ENCODE data around the gene ERC2. TPM values are rescaled to one million over a fixed set of nuclear protein-coding genes. Genes with fewer than 3 reads are reported as not detected.

Gene ERC2
- total RNA-seq, 1 donor = 0.36 TPM

- peak; percentile 67 for DNase-seq (ENCODE audit: insufficient read length, low spot score, missing footprints)
- Histone ChIP-seq H3K4me2 (ENCODE audit: insufficient read depth, low read length) (peak overlapping the region; percentile 97), H3K27me3 (ENCODE audit: insufficient read depth, low read length) (no peaks in the 10 kb centered on the region), H3K9me3 (ENCODE audit: low read depth, low read length) (no peaks in the 10 kb centered on the region), H3K27ac (ENCODE audit: low read depth, low read length) (peak overlapping the region; percentile 92), H4K20me1 (ENCODE audit: insufficient read depth, low read length) (no peaks in the 10 kb centered on the region), H3K4me1 (ENCODE audit: insufficient read depth, low read length) (peaks cover 38% of the 10 kb centered on the region), H3K79me2 (ENCODE audit: insufficient read depth, low read length) (peaks cover 99% of the 10 kb centered on the region), H2AFZ (ENCODE audit: low read length) (no peak overlapping the region), H3K4me3 (ENCODE audit: insufficient read depth, low read length) (peak overlapping the region; percentile 72), H3K36me3 (ENCODE audit: insufficient read depth, low read length) (peaks cover 45% of the 10 kb centered on the region)
- TF ChIP-seq CTCF (IDR thresholded peaks at IDR 0.05; ENCODE audit: extremely low read depth, low read depth, low read length) = no peak
These were observed 985.6 kb downstream of the ERC2 start for GRCh38 chr3:55482496-55483195.

GRCh38 chr3:55481744-55482495, 986.3 kb downstream of the ERC2 start:
- Histone ChIP-seq H3K79me2 (ENCODE audit: insufficient read depth, low read length) (peaks cover 99% of the 10 kb centered on the region), H3K27me3 (ENCODE audit: insufficient read depth, low read length) (no peaks in the 10 kb centered on the region), H3K4me2 (ENCODE audit: insufficient read depth, low read length) (peak overlapping the region; percentile 97), H4K20me1 (ENCODE audit: insufficient read depth, low read length) (no peaks in the 10 kb centered on the region), H3K4me1 (ENCODE audit: insufficient read depth, low read length) (peaks cover 45% of the 10 kb centered on the region), H3K4me3 (ENCODE audit: insufficient read depth, low read length) (peak overlapping the region; percentile 72), H3K27ac (ENCODE audit: low read depth, low read length) (peak overlapping the region; percentile 92), H2AFZ (ENCODE audit: low read length) (peak overlapping the region; percentile 30), H3K36me3 (ENCODE audit: insufficient read depth, low read length) (peaks cover 52% of the 10 kb centered on the region), H3K9me3 (ENCODE audit: low read depth, low read length) (no peaks in the 10 kb centered on the region)
- DNase-seq (ENCODE audit: insufficient read length, low spot score, missing footprints) = peak; percentile 88
- no peak for TF ChIP-seq CTCF (IDR thresholded peaks at IDR 0.05; ENCODE audit: extremely low read depth, low read depth, low read length)

GRCh38 chr3:55480911-55481743, 987.1 kb downstream of the ERC2 start:
- H3K4me3 ChIP-seq (ENCODE audit: insufficient read depth, low read length) = peak overlapping the region; percentile 72
- no peaks in the 10 kb centered on the region for H4K20me1 ChIP-seq (ENCODE audit: insufficient read depth, low read length)
- H3K79me2 ChIP-seq (ENCODE audit: insufficient read depth, low read length) = peaks cover 98% of the 10 kb centered on the region
- peak overlapping the region; percentile 30 for H2AFZ ChIP-seq (ENCODE audit: low read length)
- H3K4me2 ChIP-seq (ENCODE audit: insufficient read depth, low read length) = peak overlapping the region; percentile 97
- DNase-seq (ENCODE audit: insufficient read length, low spot score, missing footprints) = peak; percentile 97
- H3K9me3 ChIP-seq (ENCODE audit: low read depth, low read length) = no peaks in the 10 kb centered on the region
- H3K27me3 ChIP-seq (ENCODE audit: insufficient read depth, low read length) = no peaks in the 10 kb centered on the region
- peaks cover 60% of the 10 kb centered on the region for H3K36me3 ChIP-seq (ENCODE audit: insufficient read depth, low read length)
- TF ChIP-seq CTCF (IDR thresholded peaks at IDR 0.05; ENCODE audit: extremely low read depth, low read depth, low read length) = no peak
- peak overlapping the region; percentile 92 for H3K27ac ChIP-seq (ENCODE audit: low read depth, low read length)
- peaks cover 52% of the 10 kb centered on the region for H3K4me1 ChIP-seq (ENCODE audit: insufficient read depth, low read length)

Data from osteoblast (primary cell).